WTC11 (cell line): Measurements from ENCODE around the gene MTX1. TPM values are rescaled to one million over a fixed set of nuclear protein-coding genes. Genes with fewer than 3 reads are reported as not detected.

ENCODE experiments used
- ATAC-seq: fragments of 200-7000 bp; cut with Tn5 transposase; 2 replicates; pipeline ENCODE4 v1.10.0; 2021; ENCODE audit warnings: mild to moderate bottlenecking, moderate library complexity
- CTCF ChIA-PET: fragments of 300-600 bp; sonication (Branson Sonifier 250); formaldehyde crosslinking; loops from one replicate; lab custom pipeline; 2021; ENCODE audit warnings: antibody characterized with exemption; lab: Charles Lee
- POLR2A ChIA-PET: fragments of 350-600 bp; sonication (Branson Sonifier 250); formaldehyde crosslinking; loops from one replicate; lab custom pipeline; 2021; ENCODE audit warnings: antibody characterized with exemption; lab: Charles Lee
- DNase-seq: peaks from one replicate; pipeline ENCODE4 v3.0.0; 2021; ENCODE audit warnings: low spot score
- H3K27ac Mint-ChIP-seq: 2 replicates; pipeline ENCODE4 v1.8.0; 2021; ENCODE audit warnings: mixed read lengths
- H3K27me3 Mint-ChIP-seq: 2 replicates; pipeline ENCODE4 v1.8.0; 2021; ENCODE audit warnings: low read depth, mild to moderate bottlenecking, moderate library complexity, mixed read lengths
- H3K36me3 Mint-ChIP-seq: 2 replicates; pipeline ENCODE4 v1.8.0; 2021; ENCODE audit warnings: mixed read lengths
- H3K4me1 Mint-ChIP-seq: 2 replicates; pipeline ENCODE4 v1.8.0; 2022; ENCODE audit warnings: mixed read lengths
- H3K4me3 Mint-ChIP-seq: 2 replicates; pipeline ENCODE4 v1.8.0; 2021; ENCODE audit warnings: mild to moderate bottlenecking, moderate library complexity, mixed read lengths
- H3K9me3 Mint-ChIP-seq: 2 replicates; pipeline ENCODE4 v1.8.0; 2021; ENCODE audit warnings: mixed read lengths
- ATF6 ChIP-seq: sonication (generic); formaldehyde crosslinking; IDR thresholded peaks from 2 replicates; pipeline ENCODE4 v1.8.1; 2023; ENCODE audit warnings: mild to moderate bottlenecking, missing genetic modification reagents
- CBFB ChIP-seq: sonication (generic); formaldehyde crosslinking; IDR thresholded peaks from 2 replicates; pipeline ENCODE4 v1.8.1; 2022; ENCODE audit warnings: mild to moderate bottlenecking, low read depth, missing genetic modification reagents
- CREB1 ChIP-seq: sonication (generic); formaldehyde crosslinking; IDR thresholded peaks from 2 replicates; pipeline ENCODE4 v1.8.0; 2023; ENCODE audit warnings: mild to moderate bottlenecking, missing genetic modification reagents
- CTCF ChIP-seq: fragments of 200-600 bp; IDR thresholded peaks from 2 replicates; pipeline ENCODE4 v1.8.0; 2022; ENCODE audit warnings: antibody characterized with exemption
- ELF4 ChIP-seq: sonication (generic); formaldehyde crosslinking; IDR thresholded peaks from 2 replicates; pipeline ENCODE4 v1.8.1; 2022; ENCODE audit warnings: low read depth, mild to moderate bottlenecking, moderate library complexity, missing genetic modification reagents
- ETV6 ChIP-seq: sonication (generic); formaldehyde crosslinking; IDR thresholded peaks from 2 replicates; pipeline ENCODE4 v1.8.1; 2022; ENCODE audit warnings: mild to moderate bottlenecking, missing genetic modification reagents
- GABPB1 ChIP-seq: sonication (generic); formaldehyde crosslinking; IDR thresholded peaks from 2 replicates; pipeline ENCODE4 v1.8.1; 2023; ENCODE audit warnings: mild to moderate bottlenecking, missing genetic modification reagents
- MXD4 ChIP-seq: fragments of 250-450 bp; sonication (Bioruptor Pico); IDR thresholded peaks from 2 replicates; pipeline ENCODE4 v1.8.0; 2021; ENCODE audit warnings: mild to moderate bottlenecking, moderate library complexity, borderline replicate concordance
- NFATC4 ChIP-seq: fragments of 250-450 bp; sonication (Bioruptor Pico); IDR thresholded peaks from 2 replicates; pipeline ENCODE4 v1.9.0; 2021; ENCODE audit warnings: mild to moderate bottlenecking
- NFE2L1 ChIP-seq: sonication (generic); formaldehyde crosslinking; IDR thresholded peaks from 2 replicates; pipeline ENCODE4 v1.8.1; 2023; ENCODE audit warnings: missing genetic modification reagents
- PRDM15 ChIP-seq: sonication (generic); formaldehyde crosslinking; IDR thresholded peaks from 2 replicates; pipeline ENCODE4 v1.8.0; 2022; ENCODE audit warnings: missing genetic modification reagents
- SMAD4 ChIP-seq: sonication (generic); formaldehyde crosslinking; IDR thresholded peaks from 2 replicates; pipeline ENCODE4 v1.8.0; 2022; ENCODE audit warnings: mild to moderate bottlenecking, missing genetic modification reagents
- TEAD1 ChIP-seq: sonication (generic); formaldehyde crosslinking; IDR thresholded peaks from 2 replicates; pipeline ENCODE4 v1.8.0; 2022; ENCODE audit warnings: mild to moderate bottlenecking, missing genetic modification reagents
- USF1 ChIP-seq: sonication (generic); formaldehyde crosslinking; IDR thresholded peaks from 2 replicates; pipeline ENCODE4 v1.8.0; 2022; ENCODE audit warnings: mild to moderate bottlenecking, missing genetic modification reagents
- ZNF281 ChIP-seq: sonication (generic); formaldehyde crosslinking; IDR thresholded peaks from 2 replicates; pipeline ENCODE4 v1.8.0; 2023; ENCODE audit warnings: mild to moderate bottlenecking, missing genetic modification reagents
- ZNF396 ChIP-seq: fragments of 250-450 bp; sonication (Bioruptor Pico); IDR thresholded peaks from 2 replicates; pipeline ENCODE4 v1.8.0; 2021; ENCODE audit warnings: mild to moderate bottlenecking, moderate library complexity, borderline replicate concordance
- ZNF671 ChIP-seq: fragments of 250-450 bp; sonication (Bioruptor Pico); IDR thresholded peaks from 2 replicates; pipeline ENCODE4 v1.8.0; 2021; ENCODE audit warnings: mild to moderate bottlenecking
- total RNA-seq: library from RNA; stranded (reverse); gene quantifications from 3 replicates; pipeline ENCODE4 v1.2.3, GENCODE V29; 2021
- TF ChIP-seq, protein P1 (sequence below): sonication (generic); formaldehyde crosslinking; IDR thresholded peaks from 2 replicates; pipeline ENCODE4 v1.8.1; 2023; ENCODE audit warnings: mild to moderate bottlenecking, missing genetic modification reagents, moderate library complexity

Gene MTX1
- total RNA-seq, 1 experiment from 2014 or later, result 62.8 TPM

DNA sequence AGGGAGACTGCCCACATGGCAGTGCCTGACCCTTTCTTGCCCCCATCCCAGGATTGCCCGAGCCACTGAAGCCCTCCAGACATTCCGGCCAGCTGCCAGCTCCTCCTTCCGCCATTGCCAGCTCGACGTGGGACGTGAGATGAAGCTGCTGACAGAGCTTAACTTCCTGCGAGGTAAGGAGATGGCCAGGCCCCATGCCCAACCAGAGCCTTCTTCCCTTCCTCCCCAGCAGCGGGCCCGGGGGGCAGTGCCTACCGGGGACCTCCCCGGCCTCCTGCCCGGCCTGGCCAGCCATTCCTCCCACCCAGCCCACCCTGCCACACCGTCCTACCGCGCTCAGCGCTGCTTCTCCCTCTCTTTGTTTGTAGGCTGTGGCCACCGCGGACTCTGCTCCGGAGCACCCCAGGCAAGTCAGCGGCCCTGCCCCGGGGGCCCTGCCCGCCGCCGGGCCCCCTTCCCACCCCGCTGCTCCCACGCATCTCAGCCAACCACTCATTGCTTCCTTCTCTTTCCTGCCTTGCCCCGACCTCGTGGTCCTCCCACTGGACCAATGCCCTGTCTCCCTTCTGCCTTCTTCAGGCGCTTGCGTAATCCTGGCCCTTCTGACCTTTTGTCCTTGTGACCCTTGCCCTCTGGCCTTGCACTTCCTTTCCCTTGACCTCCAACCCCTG, 29.9 kb upstream of the MTX1 start:
- Mint-ChIP-seq H3K9me3 (no peaks in the 10 kb centered on the region), H3K4me3 (no peak overlapping the region), H3K27ac (no peak overlapping the region), H3K4me1 (peaks cover 21% of the 10 kb centered on the region), H3K36me3 (peaks cover 40% of the 10 kb centered on the region), H3K27me3 (no peaks in the 10 kb centered on the region)
- CTCF ChIA-PET, result interaction anchor here (2.4 kb wide), 1 partner anchor 14 kb away, joined by 17 read pairs; no protein-coding TSS in a partner anchor
- POLR2A ChIA-PET, result no interaction called here
- no peak for ATAC-seq
- DNase-seq, result no peak
- 0 out of 2 replicates have a peak, but pooled peaks have one; percentile 28 for TF ChIP-seq GABPB1 (CRISPR knock-in tag)
- no peak for TF ChIP-seq PRDM15 (CRISPR knock-in tag)
- TF ChIP-seq, protein P1, sequence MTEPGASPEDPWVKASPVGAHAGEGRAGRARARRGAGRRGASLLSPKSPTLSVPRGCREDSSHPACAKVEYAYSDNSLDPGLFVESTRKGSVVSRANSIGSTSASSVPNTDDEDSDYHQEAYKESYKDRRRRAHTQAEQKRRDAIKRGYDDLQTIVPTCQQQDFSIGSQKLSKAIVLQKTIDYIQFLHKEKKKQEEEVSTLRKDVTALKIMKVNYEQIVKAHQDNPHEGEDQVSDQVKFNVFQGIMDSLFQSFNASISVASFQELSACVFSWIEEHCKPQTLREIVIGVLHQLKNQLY (CRISPR knock-in tag), result no peak
- no peak for TF ChIP-seq NFATC4 (CRISPR knock-in tag)
- no peak for TF ChIP-seq NFE2L1 (CRISPR knock-in tag)
- TF ChIP-seq MXD4 (CRISPR knock-in tag), result no peak

DNA sequence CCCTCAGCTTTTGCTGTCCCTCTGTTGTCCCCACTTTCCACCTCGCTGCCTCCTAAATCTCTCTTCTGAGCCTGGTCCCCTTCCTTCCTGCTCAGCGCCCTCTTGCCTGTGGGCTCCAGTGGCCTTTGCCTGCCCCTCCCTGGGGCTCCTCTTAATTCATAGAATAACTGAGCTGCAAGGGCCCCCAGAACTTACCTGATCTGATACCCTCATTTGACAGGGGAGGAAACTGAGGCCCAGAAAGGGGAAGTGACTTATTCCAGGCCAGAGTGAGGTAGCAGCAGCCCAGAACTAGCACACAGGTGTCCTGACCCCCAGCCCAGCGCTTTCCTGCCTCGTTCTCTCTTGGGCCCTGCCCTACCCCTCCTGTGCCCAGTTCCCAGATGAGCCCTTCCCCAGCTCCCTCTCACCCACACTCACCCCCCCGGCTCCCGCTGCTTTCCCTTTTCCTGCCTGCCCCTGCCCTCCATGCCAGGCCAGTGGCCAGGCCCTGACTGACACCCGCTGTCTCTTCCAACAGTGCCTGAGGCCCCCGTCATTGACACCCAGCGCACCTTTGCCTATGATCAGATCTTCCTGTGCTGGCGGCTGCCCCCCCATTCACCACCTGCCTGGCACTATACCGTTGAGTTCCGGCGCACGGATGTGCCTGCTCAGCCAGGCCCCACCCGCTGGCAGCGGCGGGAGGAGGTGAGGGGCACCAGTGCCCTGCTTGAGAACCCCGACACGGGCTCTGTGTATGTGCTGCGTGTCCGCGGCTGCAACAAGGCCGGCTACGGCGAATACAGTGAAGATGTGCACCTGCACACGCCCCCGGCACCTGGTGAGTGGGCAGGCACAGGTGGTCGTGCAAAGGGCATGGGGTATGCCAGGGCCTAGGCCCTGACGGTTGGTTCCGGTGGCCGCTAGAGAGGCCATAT, 29.1 kb upstream of the MTX1 start:
- ChIA-PET CTCF (interaction anchor here (2.6 kb wide), 1 partner anchor 15 kb away, joined by 12 read pairs; no protein-coding TSS in a partner anchor), POLR2A (no interaction called here)
- no peak overlapping the region for H3K4me3 Mint-ChIP-seq
- no peak overlapping the region for H3K27ac Mint-ChIP-seq
- H3K36me3 Mint-ChIP-seq, result peaks cover 40% of the 10 kb centered on the region
- H3K4me1 Mint-ChIP-seq, result peaks cover 21% of the 10 kb centered on the region
- no peak for TF ChIP-seq CTCF
- TF ChIP-seq ZNF671 (CRISPR knock-in tag), result no peak
- TF ChIP-seq ELF4 (CRISPR knock-in tag), result no peak
- no peak for TF ChIP-seq ATF6 (CRISPR knock-in tag)
- TF ChIP-seq CBFB (CRISPR knock-in tag), result no peak
- no peak for TF ChIP-seq USF1 (CRISPR knock-in tag)
- TF ChIP-seq TEAD1 (CRISPR knock-in tag), result no peak
- no peak for TF ChIP-seq ETV6 (CRISPR knock-in tag)
- TF ChIP-seq, protein P1 (CRISPR knock-in tag), result no peak
- no peak for TF ChIP-seq SMAD4 (CRISPR knock-in tag)
- no peak for TF ChIP-seq CREB1 (CRISPR knock-in tag)
- TF ChIP-seq ZNF281, result no peak
- no peak for TF ChIP-seq ZNF396 (CRISPR knock-in tag)
- H3K9me3 Mint-ChIP-seq, result no peaks in the 10 kb centered on the region
- no peak for DNase-seq
- ATAC-seq, result no peak
- no peaks in the 10 kb centered on the region for H3K27me3 Mint-ChIP-seq
